ENCODE measurements around the gene FRS2.

GRCh38 chr12:69447892-69448291 lies 22.3 kb upstream of the FRS2 start:
- TF ChIP-seq POLR2A (IDR thresholded peaks at IDR 0.05; ENCODE audit: low read depth, low read length), result no peak
- no peak for TF ChIP-seq POLR2AphosphoS5 (IDR thresholded peaks at IDR 0.05; ENCODE audit: low read depth, low read length)
- TF ChIP-seq TAF1 (IDR thresholded peaks at IDR 0.05; ENCODE audit: low read depth, low read length), result no peak
- TF ChIP-seq POU2F2 (IDR thresholded peaks at IDR 0.05; ENCODE audit: low read depth, low read length), result no peak
- TF ChIP-seq SPI1 (IDR thresholded peaks at IDR 0.05; ENCODE audit: low read depth, low read length), result no peak

Measured in GM12891 (cell line).